Measurements from ENCODE around the gene PDZK1. TPM values are rescaled to one million over a fixed set of nuclear protein-coding genes. Genes with fewer than 3 reads are reported as not detected.

The PDZK1 gene
- total RNA-seq, 1 donor from 2014 or later: under 0.01 TPM

Other genes starting within 250 kb of the PDZK1 start
- gene GPR89A, start 99.4 kb downstream of the PDZK1 start, total RNA-seq: 33.2 and 39.5 TPM in 2 replicates
- not detected in 2 replicates for gene CD160, start 12.1 kb upstream of the PDZK1 start, total RNA-seq
- gene RNF115, start 116.7 kb upstream of the PDZK1 start, total RNA-seq: 8.4 and 9.0 TPM in 2 replicates
- gene POLR3C, start 116.8 kb upstream of the PDZK1 start, total RNA-seq: 22.9 and 28.2 TPM in 2 replicates
- gene NUDT17, start 138.3 kb upstream of the PDZK1 start, total RNA-seq: 0.53 and 1.2 TPM in 2 replicates
- gene PIAS3, start 151.7 kb upstream of the PDZK1 start, total RNA-seq: 5.0 and 7.8 TPM in 2 replicates
- 1.3 and 3.7 TPM in 2 replicates for gene ANKRD35, start 178.5 kb upstream of the PDZK1 start, total RNA-seq
- gene ITGA10, start 202.7 kb upstream of the PDZK1 start, total RNA-seq: 0.26 and 0.77 TPM in 2 replicates
- gene PEX11B, start 211.3 kb upstream of the PDZK1 start, total RNA-seq: 22.6 and 26.4 TPM in 2 replicates
- gene RBM8A, start 220.1 kb upstream of the PDZK1 start, total RNA-seq: 221 and 230 TPM in 2 replicates